ENCODE data around the gene SIX3.
A peak's percentile ranks its signal among the peaks of the same experiment; 100 is the strongest.

SIX3 gene

GRCh38 chr2:44952143-44952805, 10.8 kb downstream of the SIX3 start:
- Histone ChIP-seq H2AK5ac (ENCODE audit: low read depth, low read length) (peak overlapping the region; percentile 87), H4K8ac (ENCODE audit: low read depth, low read length) (peak overlapping the region; percentile 19), H3K4ac (ENCODE audit: low read length) (peak overlapping the region; percentile 40), H3K36me3 (replicated peaks in 1 of 2; ENCODE audit: control insufficient read depth in 2 of 2, insufficient read depth in 2 of 2, low read length in 2 of 2) (peaks cover 0 to 7% of the 10 kb centered on the region in 2 donors), H3K4me3 (ENCODE audit: low read length in 2 of 2) (peak overlapping the region; percentile 40 to 73), H3K23ac (ENCODE audit: low read depth, low read length, poor library complexity) (peak overlapping the region; percentile 49), H3K79me1 (ENCODE audit: low read depth, low read length) (peaks cover 8% of the 10 kb centered on the region), H3K18ac (ENCODE audit: low read length) (peak overlapping the region; percentile 96), H4K91ac (ENCODE audit: low read depth, low read length, poor library complexity) (no peak overlapping the region), H2BK12ac (ENCODE audit: low read length) (no peak overlapping the region), H3K9me3 (replicated peaks in 1 of 2; ENCODE audit: control insufficient read depth in 2 of 2, insufficient read depth in 1 of 2, low read depth in 1 of 2, low read length in 2 of 2) (peaks cover 4 to 13% of the 10 kb centered on the region in 2 donors), H2AFZ (ENCODE audit: low read length) (peak overlapping the region; percentile 93), H3K4me1 (ENCODE audit: control insufficient read depth in 2 of 2, insufficient read depth in 1 of 2, low read depth in 1 of 2, low read length in 2 of 2) (peaks cover 15 to 62% of the 10 kb centered on the region in 2 donors), H2BK5ac (ENCODE audit: low read length) (no peak overlapping the region), H2BK120ac (ENCODE audit: low read depth, low read length) (peak overlapping the region; percentile 21), H2BK15ac (ENCODE audit: low read length) (peak overlapping the region; percentile 12), H3K14ac (ENCODE audit: low read length) (no peak overlapping the region), H3K4me2 (ENCODE audit: insufficient read depth, low read length, poor library complexity, severe bottlenecking) (peak overlapping the region; percentile 69), H3K27me3 (ENCODE audit: control insufficient read depth in 3 of 3, insufficient read depth in 3 of 3, low read depth in 1 of 3, low read length in 3 of 3) (peaks cover 0 to 88% (median 23%) of the 10 kb centered on the region in 3 experiments), H3K27ac (replicated peaks; ENCODE audit: low read length) (no peak overlapping the region), H3K9ac (ENCODE audit: low read depth, low read length, poor library complexity) (peak overlapping the region; percentile 74)
- WGBS, 2 donors (ENCODE audit: extremely low coverage in 2 of 2, insufficient read length in 2 of 2, insufficient replicate concordance in 1 of 2): no CpG with 5 or more reads among the region's 59 CpGs
- DNase-seq (ENCODE audit: low spot score): peak; percentile 89

GRCh38 chr2:44952806-44953498, 11.4 kb downstream of the SIX3 start:
- H3K27me3 ChIP-seq (ENCODE audit: control insufficient read depth in 3 of 3, insufficient read depth in 3 of 3, low read depth in 1 of 3, low read length in 3 of 3): peaks cover 0 to 86% (median 23%) of the 10 kb centered on the region in 3 experiments
- H4K91ac ChIP-seq (ENCODE audit: low read depth, low read length, poor library complexity): no peak overlapping the region
- H3K4me3 ChIP-seq (ENCODE audit: low read length in 2 of 2): peak overlapping the region; percentile 40 to 73
- peaks cover 15 to 57% of the 10 kb centered on the region in 2 donors for H3K4me1 ChIP-seq (ENCODE audit: control insufficient read depth in 2 of 2, insufficient read depth in 1 of 2, low read depth in 1 of 2, low read length in 2 of 2)
- H2BK120ac ChIP-seq (ENCODE audit: low read depth, low read length): peak overlapping the region; percentile 21
- no CpG with 5 or more reads among the region's 39 CpGs for WGBS, 2 donors (ENCODE audit: extremely low coverage in 2 of 2, insufficient read length in 2 of 2, insufficient replicate concordance in 1 of 2)
- H3K4ac ChIP-seq (ENCODE audit: low read length): peak overlapping the region; percentile 40
- H3K9ac ChIP-seq (ENCODE audit: low read depth, low read length, poor library complexity): peak overlapping the region; percentile 74
- DNase-seq (ENCODE audit: low spot score): no peak
- H3K27ac ChIP-seq (replicated peaks; ENCODE audit: low read length): no peak overlapping the region
- H2BK12ac ChIP-seq (ENCODE audit: low read length): no peak overlapping the region
- peak overlapping the region; percentile 28 for H3K14ac ChIP-seq (ENCODE audit: low read length)
- H4K8ac ChIP-seq (ENCODE audit: low read depth, low read length): peak overlapping the region; percentile 19
- H3K4me2 ChIP-seq (ENCODE audit: insufficient read depth, low read length, poor library complexity, severe bottlenecking): peak overlapping the region; percentile 69
- H3K18ac ChIP-seq (ENCODE audit: low read length): peak overlapping the region; percentile 96
- peaks cover 4 to 12% of the 10 kb centered on the region in 2 donors for H3K9me3 ChIP-seq (replicated peaks in 1 of 2; ENCODE audit: control insufficient read depth in 2 of 2, insufficient read depth in 1 of 2, low read depth in 1 of 2, low read length in 2 of 2)
- peak overlapping the region; percentile 93 for H2AFZ ChIP-seq (ENCODE audit: low read length)
- peak overlapping the region; percentile 49 for H3K23ac ChIP-seq (ENCODE audit: low read depth, low read length, poor library complexity)
- H3K36me3 ChIP-seq (replicated peaks in 1 of 2; ENCODE audit: control insufficient read depth in 2 of 2, insufficient read depth in 2 of 2, low read length in 2 of 2): peaks cover 0 to 2% of the 10 kb centered on the region in 2 donors
- no peak overlapping the region for H2BK5ac ChIP-seq (ENCODE audit: low read length)
- H2AK5ac ChIP-seq (ENCODE audit: low read depth, low read length): peak overlapping the region; percentile 87
- peaks cover 8% of the 10 kb centered on the region for H3K79me1 ChIP-seq (ENCODE audit: low read depth, low read length)
- H2BK15ac ChIP-seq (ENCODE audit: low read length): peak overlapping the region; percentile 12

- Histone ChIP-seq H2AK5ac (ENCODE audit: low read depth, low read length) (no peak overlapping the region), H2BK15ac (ENCODE audit: low read length) (no peak overlapping the region), H2BK5ac (ENCODE audit: low read length) (no peak overlapping the region), H4K91ac (ENCODE audit: low read depth, low read length, poor library complexity) (no peak overlapping the region), H2AFZ (ENCODE audit: low read length) (no peak overlapping the region), H3K27ac (replicated peaks; ENCODE audit: low read length) (no peak overlapping the region), H3K9me3 (replicated peaks in 1 of 2; ENCODE audit: control insufficient read depth in 2 of 2, insufficient read depth in 1 of 2, low read depth in 1 of 2, low read length in 2 of 2) (peaks cover 4 to 12% of the 10 kb centered on the region in 2 donors), H3K27me3 (ENCODE audit: control insufficient read depth in 3 of 3, insufficient read depth in 3 of 3, low read depth in 1 of 3, low read length in 3 of 3) (peaks cover 0 to 80% (median 23%) of the 10 kb centered on the region in 3 experiments), H3K36me3 (replicated peaks in 1 of 2; ENCODE audit: control insufficient read depth in 2 of 2, insufficient read depth in 2 of 2, low read length in 2 of 2) (peaks cover 0 to 1% of the 10 kb centered on the region in 2 donors), H3K4me3 (ENCODE audit: low read length in 2 of 2) (no peak overlapping the region), H3K9ac (ENCODE audit: low read depth, low read length, poor library complexity) (no peak overlapping the region), H3K14ac (ENCODE audit: low read length) (no peak overlapping the region), H3K23ac (ENCODE audit: low read depth, low read length, poor library complexity) (no peak overlapping the region), H2BK120ac (ENCODE audit: low read depth, low read length) (no peak overlapping the region), H4K8ac (ENCODE audit: low read depth, low read length) (no peak overlapping the region), H3K79me1 (ENCODE audit: low read depth, low read length) (peaks cover 8% of the 10 kb centered on the region), H3K4ac (ENCODE audit: low read length) (no peak overlapping the region), H2BK12ac (ENCODE audit: low read length) (no peak overlapping the region), H3K4me1 (ENCODE audit: control insufficient read depth in 2 of 2, insufficient read depth in 1 of 2, low read depth in 1 of 2, low read length in 2 of 2) (peaks cover 15 to 55% of the 10 kb centered on the region in 2 donors), H3K4me2 (ENCODE audit: insufficient read depth, low read length, poor library complexity, severe bottlenecking) (no peak overlapping the region), H3K18ac (ENCODE audit: low read length) (peak overlapping the region; percentile 83)
- DNase-seq (ENCODE audit: low spot score): no peak
- no CpG with 5 or more reads among the region's 8 CpGs for WGBS, 2 donors (ENCODE audit: extremely low coverage in 2 of 2, insufficient read length in 2 of 2, insufficient replicate concordance in 1 of 2)
These were observed 12.0 kb downstream of the SIX3 start for GRCh38 chr2:44953499-44953883.

- Histone ChIP-seq H2BK15ac (ENCODE audit: low read length) (no peak overlapping the region), H3K23ac (ENCODE audit: low read depth, low read length, poor library complexity) (no peak overlapping the region), H3K9ac (ENCODE audit: low read depth, low read length, poor library complexity) (peak overlapping the region; percentile 66), H4K91ac (ENCODE audit: low read depth, low read length, poor library complexity) (no peak overlapping the region), H4K8ac (ENCODE audit: low read depth, low read length) (no peak overlapping the region), H3K4ac (ENCODE audit: low read length) (peak overlapping the region; percentile 30), H2AK5ac (ENCODE audit: low read depth, low read length) (peak overlapping the region; percentile 77), H3K9me3 (replicated peaks in 1 of 2; ENCODE audit: control insufficient read depth in 2 of 2, insufficient read depth in 1 of 2, low read depth in 1 of 2, low read length in 2 of 2) (peaks cover 4 to 12% of the 10 kb centered on the region in 2 donors), H2AFZ (ENCODE audit: low read length) (peak overlapping the region; percentile 92), H3K79me1 (ENCODE audit: low read depth, low read length) (peaks cover 11% of the 10 kb centered on the region), H2BK12ac (ENCODE audit: low read length) (no peak overlapping the region), H3K18ac (ENCODE audit: low read length) (peak overlapping the region; percentile 79), H3K36me3 (replicated peaks in 1 of 2; ENCODE audit: control insufficient read depth in 2 of 2, insufficient read depth in 2 of 2, low read length in 2 of 2) (no peaks in the 10 kb centered on the region), H3K27me3 (ENCODE audit: control insufficient read depth in 3 of 3, insufficient read depth in 3 of 3, low read depth in 1 of 3, low read length in 3 of 3) (peaks cover 0 to 71% (median 23%) of the 10 kb centered on the region in 3 experiments), H3K4me3 (ENCODE audit: low read length in 2 of 2) (no peak overlapping the region), H3K4me2 (ENCODE audit: insufficient read depth, low read length, poor library complexity, severe bottlenecking) (peak overlapping the region; percentile 82), H3K27ac (replicated peaks; ENCODE audit: low read length) (no peak overlapping the region), H3K4me1 (ENCODE audit: control insufficient read depth in 2 of 2, insufficient read depth in 1 of 2, low read depth in 1 of 2, low read length in 2 of 2) (peaks cover 14 to 53% of the 10 kb centered on the region in 2 donors), H2BK120ac (ENCODE audit: low read depth, low read length) (no peak overlapping the region), H2BK5ac (ENCODE audit: low read length) (peak overlapping the region; percentile 45), H3K14ac (ENCODE audit: low read length) (no peak overlapping the region)
- WGBS, 2 donors (ENCODE audit: extremely low coverage in 2 of 2, insufficient read length in 2 of 2, insufficient replicate concordance in 1 of 2): no CpG with 5 or more reads among the region's 25 CpGs
- no peak for DNase-seq (ENCODE audit: low spot score)
These were observed 13.0 kb downstream of the SIX3 start for GRCh38 chr2:44954447-44954888.

All from neuronal stem cell (in vitro differentiated cells).